GM19468 (cell line): ENCODE data around the gene PCDH9.

ENCODE experiments used
- ATAC-seq: cut with Tn5 transposase; IDR thresholded peaks from one replicate; pipeline ENCODE4 v1.9.1; 2021; ENCODE audit warnings: mild to moderate bottlenecking, moderate library complexity, moderate number of reproducible peaks; ENCODE audit not compliant: unreplicated experiment; ENCODE audit errors: extremely low read depth

The PCDH9 gene

GRCh38 chr13:67225252-67226159, 4.6 kb downstream of the PCDH9 start:
- no peak for ATAC-seq

DNA sequence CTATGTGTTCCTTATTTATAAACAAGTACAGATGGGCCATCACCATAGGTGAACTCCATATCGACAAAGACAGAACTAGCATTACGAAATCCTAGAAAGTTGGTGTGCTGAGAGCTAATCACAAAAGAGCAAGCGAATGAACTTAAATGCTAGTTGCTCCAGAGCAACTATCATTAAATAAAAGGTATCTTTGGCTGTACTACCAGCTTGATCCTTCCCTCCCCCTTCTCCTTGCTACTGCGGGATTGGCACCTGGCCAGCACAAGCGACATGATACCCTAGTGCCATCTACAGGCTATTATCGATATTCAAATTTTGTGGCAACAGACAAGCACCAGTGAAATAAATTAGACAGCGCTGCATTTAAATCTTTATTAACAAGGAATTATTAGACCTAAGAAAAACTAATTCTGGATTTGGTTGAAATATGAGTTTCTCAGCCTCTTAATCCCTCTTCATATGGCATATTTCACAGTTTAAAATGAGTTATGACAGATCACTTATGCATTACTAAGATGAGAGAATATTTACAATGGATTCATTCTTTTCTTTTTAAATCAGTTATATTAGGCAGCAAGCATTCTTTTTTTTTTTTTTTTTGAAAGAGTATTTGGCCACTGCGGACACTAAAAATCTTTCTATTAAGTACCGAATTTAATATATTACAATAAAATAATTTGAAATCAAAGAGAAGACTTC, 5.8 kb downstream of the PCDH9 start:
- peak; percentile 66 for ATAC-seq

DNA sequence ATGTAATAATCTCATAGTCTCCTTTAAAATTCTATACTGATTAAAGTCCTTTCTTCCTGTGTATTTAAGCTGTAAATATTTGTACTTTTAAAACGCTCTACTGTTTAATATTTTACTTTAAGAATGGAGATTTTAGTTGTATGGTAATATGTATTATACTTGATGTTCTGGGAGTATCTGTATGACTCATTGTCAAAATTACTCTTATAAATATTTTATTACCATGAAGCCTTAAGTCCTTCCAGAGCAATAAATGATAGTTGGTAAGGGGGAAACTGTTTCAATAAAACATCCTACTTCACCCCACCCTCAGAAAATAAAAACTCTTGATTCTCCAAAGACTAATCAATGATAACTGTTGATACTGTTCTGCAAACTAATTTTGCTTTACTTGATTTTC, 6.4 kb downstream of the PCDH9 start:
- no peak for ATAC-seq

- ATAC-seq, result no peak
These were observed 7.1 kb downstream of the PCDH9 start for GRCh38 chr13:67223024-67223423.

- no peak for ATAC-seq
These were observed 8.4 kb downstream of the PCDH9 start for GRCh38 chr13:67221630-67222226.

- no peak for ATAC-seq
These were observed 11.0 kb downstream of the PCDH9 start for GRCh38 chr13:67219113-67219512.

DNA sequence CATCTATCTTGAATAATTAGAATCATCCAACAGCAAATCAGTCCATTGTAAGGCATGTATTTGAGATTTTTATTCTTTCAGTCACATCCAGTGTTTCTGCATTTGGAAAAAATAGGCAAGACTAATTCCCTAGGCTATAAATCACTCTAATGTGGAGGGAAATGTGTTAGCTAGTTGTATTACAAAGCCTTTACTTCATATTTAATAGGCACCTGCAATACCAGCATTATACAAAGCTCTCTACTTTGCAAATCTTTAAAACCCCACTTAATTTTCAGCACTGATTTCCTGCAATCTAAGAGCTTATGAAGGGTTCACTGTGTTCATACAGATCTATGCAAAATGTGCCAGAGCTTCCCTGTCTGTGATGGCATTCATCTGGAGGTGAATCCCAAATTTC, 12.3 kb downstream of the PCDH9 start:
- ATAC-seq, result no peak

- no peak for ATAC-seq
These were observed 13.3 kb downstream of the PCDH9 start for GRCh38 chr13:67216864-67217263.

- ATAC-seq, result no peak
These were observed 19.9 kb downstream of the PCDH9 start for GRCh38 chr13:67210208-67210607.

- ATAC-seq, result no peak
These were observed 21.6 kb downstream of the PCDH9 start for GRCh38 chr13:67208552-67208951.

DNA sequence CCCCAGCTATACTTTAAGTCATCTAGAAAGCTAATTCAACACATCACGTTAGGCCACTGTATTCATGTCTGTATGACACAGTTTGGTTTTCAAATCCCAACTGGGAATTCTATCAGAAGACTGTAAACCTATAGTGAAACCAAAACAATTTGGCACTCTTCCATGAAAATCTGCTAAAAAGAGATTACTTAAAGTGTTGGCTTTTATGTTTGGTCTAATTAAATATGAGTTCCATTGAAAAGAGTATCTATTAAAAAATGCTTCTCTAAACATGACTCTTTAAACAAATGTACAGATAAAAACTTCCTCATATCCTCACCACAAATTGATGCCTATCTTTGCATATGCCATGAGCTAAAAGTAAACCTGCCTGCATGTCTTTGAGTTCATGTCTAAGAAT, 25.4 kb downstream of the PCDH9 start:
- no peak for ATAC-seq

GRCh38 chr13:67200605-67201004, 29.5 kb downstream of the PCDH9 start:
- no peak for ATAC-seq

GRCh38 chr13:67200183-67200582, 30.0 kb downstream of the PCDH9 start:
- no peak for ATAC-seq

DNA sequence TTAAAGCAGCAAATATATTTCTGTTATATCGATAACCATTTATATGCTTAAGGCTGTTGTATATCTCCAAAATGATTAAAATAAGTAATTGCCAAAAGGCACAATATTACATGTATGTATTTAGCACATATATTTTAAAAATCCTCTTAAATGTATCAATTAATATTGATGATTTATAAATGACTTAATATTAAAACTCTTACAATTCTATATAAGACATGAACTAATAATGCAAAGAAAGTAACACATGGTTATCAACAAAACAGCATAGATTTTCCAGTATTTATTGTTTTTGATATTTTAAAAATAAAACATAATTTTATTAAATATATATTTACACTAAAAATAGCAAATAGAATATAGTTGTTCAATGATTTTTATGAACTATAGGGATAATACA, 32.4 kb downstream of the PCDH9 start:
- ATAC-seq, result no peak

- ATAC-seq, result no peak
These were observed 36.2 kb downstream of the PCDH9 start for GRCh38 chr13:67193979-67194378.

DNA sequence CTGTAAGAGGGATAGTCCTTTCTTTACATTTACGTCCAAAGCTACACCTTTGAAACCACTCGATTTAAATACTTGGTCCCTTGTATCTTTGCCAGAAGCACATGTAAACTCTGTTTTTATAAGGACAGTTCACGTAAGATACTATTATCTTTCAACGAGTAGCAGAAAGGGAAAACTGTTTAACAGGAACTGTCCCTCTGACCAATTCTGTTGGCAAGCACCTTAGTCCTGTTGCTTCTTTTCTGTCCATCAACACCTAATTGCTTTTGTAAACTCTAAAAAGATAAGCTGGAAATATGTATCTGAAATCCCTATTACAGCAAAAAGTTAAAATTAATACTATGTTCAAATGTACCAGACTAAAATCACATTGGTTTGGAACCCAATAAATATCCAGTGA, 37.4 kb downstream of the PCDH9 start:
- no peak for ATAC-seq

DNA sequence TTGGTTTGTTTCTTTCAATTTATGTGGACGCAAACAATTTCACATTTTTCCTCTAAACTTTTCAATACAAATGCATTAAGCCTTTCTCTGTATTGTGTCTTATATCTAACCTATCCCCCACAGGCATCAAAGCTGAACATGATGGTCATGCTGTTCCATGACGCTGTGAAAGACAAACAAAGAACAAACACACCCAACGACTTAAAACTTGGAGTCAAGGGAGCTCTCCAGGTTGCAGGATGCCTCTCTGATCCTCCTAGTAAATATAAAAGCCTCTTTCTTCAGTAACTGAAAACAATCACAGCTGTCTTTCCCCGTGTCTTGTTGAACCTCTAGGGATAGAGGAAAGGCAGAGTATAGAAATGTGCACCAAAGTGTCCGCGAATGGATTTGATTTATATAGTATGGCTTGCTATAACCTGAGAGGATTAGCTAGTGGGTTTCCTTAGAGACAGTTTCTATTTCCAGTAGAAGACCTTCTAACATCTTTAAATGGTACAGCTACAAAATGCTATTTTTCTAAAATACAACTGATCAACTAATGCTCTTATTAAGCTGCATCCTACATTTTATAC, 43.1 kb downstream of the PCDH9 start:
- ATAC-seq, result no peak

- ATAC-seq, result no peak
These were observed 45.9 kb downstream of the PCDH9 start for GRCh38 chr13:67184247-67184646.

DNA sequence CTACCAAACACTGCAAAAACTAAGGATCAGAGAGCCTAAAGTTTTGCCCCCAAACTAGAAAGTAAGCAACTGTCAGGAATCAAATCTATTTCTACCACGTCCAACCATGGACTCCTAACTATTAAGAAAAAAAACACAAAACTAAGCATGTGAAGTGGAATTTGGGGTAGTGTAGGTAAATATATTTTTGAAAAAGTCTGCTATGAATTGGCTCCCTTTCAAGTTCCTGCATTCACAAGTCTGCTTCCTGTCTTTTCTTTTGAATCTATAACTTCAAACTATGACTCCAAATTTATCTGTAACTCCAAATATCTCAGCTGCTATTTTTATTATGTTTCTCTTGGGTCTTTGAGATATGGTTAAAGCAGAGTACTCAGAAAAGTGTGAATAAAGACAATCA, 47.0 kb downstream of the PCDH9 start:
- ATAC-seq, result no peak

DNA sequence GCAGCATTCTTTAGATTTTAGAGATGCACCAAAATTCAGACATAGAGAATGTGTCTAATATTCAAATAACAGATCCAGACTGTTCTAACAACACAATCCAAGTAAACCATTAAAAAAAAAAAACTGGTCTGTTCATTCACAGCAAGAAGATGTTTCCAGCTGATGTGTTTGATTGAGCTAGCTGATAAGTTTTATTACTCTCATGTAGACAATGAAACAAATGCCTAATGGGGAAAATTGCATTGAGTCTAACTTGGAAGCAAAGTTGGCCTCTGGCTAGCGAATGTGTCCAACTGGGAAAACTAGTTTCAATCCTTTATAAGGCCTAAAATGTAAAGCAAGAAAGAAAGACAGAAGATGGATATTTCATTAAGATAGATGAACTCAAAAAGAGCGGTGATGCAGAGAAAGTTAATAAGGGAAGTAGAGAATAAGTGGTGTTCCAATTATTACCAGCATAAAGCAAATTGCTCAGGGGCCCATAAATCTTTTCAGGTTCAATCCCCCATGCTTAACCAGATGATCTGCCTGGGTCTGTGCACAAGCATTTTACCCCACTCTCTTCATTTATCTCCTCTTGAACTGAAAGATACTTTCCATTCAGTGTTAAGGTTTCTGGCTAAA, 54.2 kb downstream of the PCDH9 start:
- ATAC-seq, result no peak
